Lung (tissue), 12 donors: ENCODE measurements around the gene ADK. TPM values are rescaled to one million over a fixed set of nuclear protein-coding genes. Genes with fewer than 3 reads are reported as not detected.

Experiments used
- ATAC-seq: fragments of 200-7000 bp; cut with Tn5 transposase; one replicate; pipeline ENCODE4 v1.9.1; 2020; ENCODE audit warnings: moderate number of reproducible peaks; ENCODE audit not compliant: insufficient read depth, low FRiP score
- DNase-seq, 3 donors: peaks; one replicate each; pipeline ENCODE4 v3.0.0-alpha.2; 2013 to 2017
- H3K27ac ChIP-seq, 2 donors: one replicate each; pipeline ENCODE4 v1.5.1; 2013; ENCODE audit warnings: mild to moderate bottlenecking in 2 of 2, moderate library complexity in 2 of 2, control low read depth in 1 of 2, inconsistent platforms in 1 of 2, low read depth in 1 of 2, low read length in 1 of 2
- H3K27me3 ChIP-seq, 3 donors: one replicate each; pipeline ENCODE4 v1.5.1; 2013; ENCODE audit warnings: low read length in 2 of 3; ENCODE audit not compliant: control insufficient read depth in 3 of 3, insufficient read depth in 3 of 3
- H3K36me3 ChIP-seq, 4 donors: one replicate each; pipeline ENCODE4 v1.5.1; 2013; ENCODE audit warnings: low read length in 4 of 4, mild to moderate bottlenecking in 1 of 4, moderate library complexity in 1 of 4; ENCODE audit not compliant: control insufficient read depth in 4 of 4, insufficient read depth in 4 of 4
- H3K4me1 ChIP-seq, 5 donors: one replicate each; pipeline ENCODE4 v1.5.1; 2013; ENCODE audit warnings: low read length in 5 of 5, mild to moderate bottlenecking in 2 of 5, moderate library complexity in 1 of 5; ENCODE audit not compliant: control insufficient read depth in 5 of 5, insufficient read depth in 5 of 5
- H3K4me3 ChIP-seq: one replicate; pipeline ENCODE4 v1.5.1; 2013; ENCODE audit warnings: mild to moderate bottlenecking, control low read depth, moderate library complexity
- H3K9ac ChIP-seq, 2 donors: one replicate each; pipeline ENCODE4 v1.5.1; 2013; ENCODE audit warnings: low read length in 2 of 2, control low read depth in 1 of 2; ENCODE audit not compliant: insufficient read depth in 1 of 2
- H3K9me3 ChIP-seq, 4 donors: one replicate each; pipeline ENCODE4 v1.5.1; 2013; ENCODE audit warnings: low read length in 3 of 4, mild to moderate bottlenecking in 1 of 4, moderate library complexity in 1 of 4; ENCODE audit not compliant: control insufficient read depth in 4 of 4, insufficient read depth in 3 of 4
- CTCF ChIP-seq: IDR thresholded peaks from 2 replicates; pipeline ENCODE4 v1.5.1; 2012; ENCODE audit warnings: mild to moderate bottlenecking; ENCODE audit errors: control extremely low read depth, extremely low read depth
- WGBS, 2 donors: extraction: QIAGEN DNeasy Blood & Tissue Kit; methylation state at CpG; one replicate each; pipeline ENCODE4 v1.1.7; 2013; 5-methylcytosine and 5-hydroxymethylcytosine counted together
- polyA plus RNA-seq, 2 donors: library from polyadenylated mRNA; stranded (reverse); fragments of 200-250 nt; gene quantifications; one replicate each; pipeline ENCODE4 v1.2.1, GENCODE V29; 2013
- total RNA-seq, 2 donors: library from RNA; depleted of rRNA in 1 of 2; stranded (reverse); fragments of >200 nt in 1 of 2; gene quantifications; one replicate each; pipeline ENCODE4 v1.2.1, GENCODE V29; 2014 to 2021
- donor health status: control.
- donor health status: control.
- donor health status: Bipolar disorder and iron deficiency.
- donor health status: healthy.
- donor health status: DM: yes; HTN: yes; CAD: no.

ADK gene
- total and polyA plus RNA-seq, 4 donors = 31.6 to 82.3 (median 42.9) TPM

DNA sequence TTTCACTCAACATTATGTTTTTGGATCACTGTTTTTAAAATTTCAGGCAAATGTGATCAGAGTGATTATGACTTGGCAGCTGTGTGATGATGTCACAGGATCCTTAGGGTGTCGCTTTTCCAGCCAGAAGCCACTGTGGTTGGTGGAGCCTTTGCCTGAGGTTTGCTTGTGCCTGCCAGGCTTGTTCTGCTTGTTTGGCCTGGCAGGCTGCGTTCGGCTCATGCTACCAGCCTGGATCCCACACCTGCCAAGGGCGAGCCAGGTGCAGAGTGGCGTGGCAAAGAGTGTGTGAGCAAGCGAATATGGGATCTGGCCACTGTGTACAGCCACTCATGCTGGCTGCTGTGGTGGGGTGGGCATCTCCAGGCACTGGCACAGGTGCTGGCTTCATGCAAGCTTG is 55.7 kb downstream of the ADK start:
- ATAC-seq (no peak), DNase-seq (peak in 2 of 3 donors; percentile 13)
- 78 to 80% methylated on average over 6 of the region's 6 CpGs for WGBS, 2 donors
- H3K36me3 ChIP-seq = no peaks in the 10 kb centered on the region
- no peaks in the 10 kb centered on the region for H3K4me1 ChIP-seq
- peak overlapping the region in 1 of 2 donors; percentile 9 for H3K27ac ChIP-seq
- TF ChIP-seq CTCF = no peak
- H3K9me3 ChIP-seq = no peaks in the 10 kb centered on the region
- H3K27me3 ChIP-seq = no peaks in the 10 kb centered on the region
- no peak overlapping the region for H3K4me3 ChIP-seq
- H3K9ac ChIP-seq = no peak overlapping the region

DNA sequence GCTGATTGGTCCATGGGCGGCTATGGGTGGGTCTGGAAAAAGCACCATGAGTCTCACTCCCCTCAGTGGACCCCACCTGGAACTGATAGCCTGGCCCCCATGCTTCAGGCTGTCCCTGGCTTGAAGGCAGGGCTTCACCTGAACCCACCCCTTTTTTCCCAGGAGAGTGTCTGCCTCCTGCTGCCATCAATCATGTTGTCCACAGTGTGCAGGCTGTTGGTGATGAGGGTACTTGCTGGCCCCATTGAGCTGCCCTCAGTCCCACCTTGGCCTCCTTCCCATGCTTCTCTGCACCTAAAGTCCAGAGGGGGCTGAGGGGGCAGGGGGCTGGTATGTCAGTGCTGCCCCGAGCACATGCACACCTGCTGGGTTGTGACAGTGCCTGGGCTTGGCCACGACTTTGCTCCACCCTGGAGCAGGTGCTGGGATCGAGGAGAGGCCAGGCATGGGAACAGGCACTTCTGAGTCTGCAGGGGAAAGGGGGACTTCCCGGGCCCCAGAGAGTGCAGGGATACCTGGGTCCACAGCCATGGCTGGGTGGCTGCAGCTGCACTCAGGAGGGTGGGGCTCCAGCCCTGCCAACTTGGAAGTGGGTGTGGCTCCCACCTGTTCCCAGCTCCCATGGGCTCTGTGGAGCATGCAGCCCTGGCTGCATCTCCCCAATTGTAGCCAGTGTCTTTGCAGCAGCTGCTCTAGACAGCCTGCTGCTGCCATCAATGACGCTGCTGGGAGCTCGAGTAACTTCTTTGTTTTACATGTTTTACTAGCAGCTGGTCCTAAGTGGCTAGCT is 56.9 kb downstream of the ADK start:
- DNase-seq = no peak
- Histone ChIP-seq H3K27me3 (no peaks in the 10 kb centered on the region), H3K4me3 (no peak overlapping the region), H3K36me3 (no peaks in the 10 kb centered on the region), H3K9me3 (no peaks in the 10 kb centered on the region), H3K4me1 (peaks cover 0 to 4% (median 0%) of the 10 kb centered on the region in 5 donors), H3K9ac (no peak overlapping the region), H3K27ac (no peak overlapping the region)
- no peak for ATAC-seq
- WGBS, 2 donors = 82 to 89% methylated on average over 7 of the region's 7 CpGs
- TF ChIP-seq CTCF = no peak

DNA sequence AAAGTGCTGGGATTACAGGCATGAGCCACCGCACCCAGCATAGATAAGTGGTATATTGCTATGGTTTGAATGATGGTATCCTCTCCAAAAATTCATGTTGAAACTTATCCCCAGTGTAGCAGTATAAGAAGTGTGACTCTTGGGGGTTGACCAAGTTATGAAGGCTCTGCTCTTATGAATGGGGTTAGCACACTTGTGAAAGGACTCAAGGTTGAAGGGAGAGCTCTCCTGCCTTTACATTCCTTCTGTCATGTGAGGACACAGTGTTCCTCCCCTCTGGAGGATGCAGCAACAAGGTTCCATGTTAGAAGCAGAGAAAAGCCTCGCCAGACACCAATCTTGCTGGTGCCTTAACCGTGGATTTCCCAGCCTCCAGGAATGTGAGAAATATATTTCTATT is 58.0 kb downstream of the ADK start:
- TF ChIP-seq CTCF = no peak
- WGBS, 2 donors = 95% methylated on average over 3 of the region's 3 CpGs
- H3K4me3 ChIP-seq = no peak overlapping the region
- no peak for ATAC-seq
- H3K9me3 ChIP-seq = no peaks in the 10 kb centered on the region
- DNase-seq = no peak
- H3K36me3 ChIP-seq = no peaks in the 10 kb centered on the region
- no peaks in the 10 kb centered on the region for H3K27me3 ChIP-seq
- peaks cover 0 to 4% (median 0%) of the 10 kb centered on the region in 5 donors for H3K4me1 ChIP-seq
- H3K27ac ChIP-seq = no peak overlapping the region
- H3K9ac ChIP-seq = no peak overlapping the region

GRCh38 chr10:74213019-74213418 is 62.0 kb downstream of the ADK start:
- Histone ChIP-seq H3K27ac (no peak overlapping the region), H3K9ac (no peak overlapping the region), H3K4me3 (no peak overlapping the region), H3K4me1 (peaks cover 0 to 6% (median 0%) of the 10 kb centered on the region in 5 donors), H3K27me3 (no peaks in the 10 kb centered on the region), H3K9me3 (no peaks in the 10 kb centered on the region), H3K36me3 (no peaks in the 10 kb centered on the region)
- WGBS, 2 donors = 96% methylated on average over 2 of the region's 2 CpGs
- DNase-seq (no peak), ATAC-seq (no peak)
- TF ChIP-seq CTCF = no peak
